GM23338 (cell line): ENCODE data around the gene KCNMB4.

Experiments
- CREB1 ChIP-seq: fragments of 250-450 bp; sonication (Bioruptor Pico); IDR thresholded peaks from 2 replicates; pipeline ENCODE4 v1.5.0; 2020; ENCODE audit warnings: low read depth, mild to moderate bottlenecking, moderate library complexity
- EZH2 ChIP-seq: fragments of 200-600 bp; sonication (generic); IDR thresholded peaks from one replicate; pipeline ENCODE4 v1.8.0; 2017; ENCODE audit warnings: antibody characterized with exemption, mild to moderate bottlenecking, low read depth; ENCODE audit not compliant: unreplicated experiment
- POLR2AphosphoS5 ChIP-seq: IDR thresholded peaks from 2 replicates; pipeline ENCODE4 v1.6.1; 2016; ENCODE audit warnings: antibody characterized with exemption, low read depth
- STAT1 ChIP-seq: IDR thresholded peaks from one replicate; pipeline ENCODE4 v1.6.1; 2016; ENCODE audit warnings: antibody characterized with exemption; ENCODE audit not compliant: unreplicated experiment
- ZNF114 ChIP-seq: fragments of 250-450 bp; sonication (Bioruptor Pico); IDR thresholded peaks from 2 replicates; pipeline ENCODE4 v1.5.0; 2020; ENCODE audit warnings: mild to moderate bottlenecking, moderate library complexity
- ZNF331 ChIP-seq: fragments of 250-450 bp; sonication (Bioruptor Pico); IDR thresholded peaks from 2 replicates; pipeline ENCODE4 v1.5.0; 2020; ENCODE audit warnings: low read depth, mild to moderate bottlenecking, moderate library complexity
- TF ChIP-seq, protein P1 (sequence below), 2 experiments: fragments of 200-600 bp in 1 of 2; sonication (generic) in 1 of 2; conservative IDR thresholded peaks; 2 replicates each; pipeline versions ENCODE4 v1.5.1 to v1.6.1; 2016 to 2017; ENCODE audit warnings: antibody characterized with exemption in 2 of 2, low read depth in 2 of 2, mild to moderate bottlenecking in 2 of 2, moderate library complexity in 1 of 2

DNA sequence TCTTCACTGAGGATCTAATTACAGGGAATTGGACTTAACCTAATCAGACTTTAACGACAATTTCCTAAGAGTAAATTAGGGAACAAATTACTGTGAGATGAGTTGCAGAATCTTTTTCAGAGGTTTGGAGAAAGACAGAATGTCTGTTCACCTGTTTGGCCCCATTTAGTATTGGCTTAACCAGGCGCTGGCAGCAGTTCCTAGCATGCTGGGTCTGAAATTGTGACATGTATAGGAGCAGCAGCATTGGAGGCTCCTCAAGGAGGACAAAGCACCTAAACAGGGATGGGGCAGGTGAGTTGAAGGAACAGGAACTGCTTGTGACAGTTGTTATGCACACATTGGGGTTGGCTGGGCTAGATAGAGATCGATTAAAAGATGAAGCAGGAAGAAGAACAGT lies 51.0 kb downstream of the KCNMB4 start:
- TF ChIP-seq EZH2 (no peak), POLR2AphosphoS5 (no peak), STAT1 (no peak), ZNF114 (CRISPR knock-in tag) (no peak), ZNF331 (CRISPR knock-in tag) (no peak), CREB1 (no peak)
- TF ChIP-seq, protein P1, sequence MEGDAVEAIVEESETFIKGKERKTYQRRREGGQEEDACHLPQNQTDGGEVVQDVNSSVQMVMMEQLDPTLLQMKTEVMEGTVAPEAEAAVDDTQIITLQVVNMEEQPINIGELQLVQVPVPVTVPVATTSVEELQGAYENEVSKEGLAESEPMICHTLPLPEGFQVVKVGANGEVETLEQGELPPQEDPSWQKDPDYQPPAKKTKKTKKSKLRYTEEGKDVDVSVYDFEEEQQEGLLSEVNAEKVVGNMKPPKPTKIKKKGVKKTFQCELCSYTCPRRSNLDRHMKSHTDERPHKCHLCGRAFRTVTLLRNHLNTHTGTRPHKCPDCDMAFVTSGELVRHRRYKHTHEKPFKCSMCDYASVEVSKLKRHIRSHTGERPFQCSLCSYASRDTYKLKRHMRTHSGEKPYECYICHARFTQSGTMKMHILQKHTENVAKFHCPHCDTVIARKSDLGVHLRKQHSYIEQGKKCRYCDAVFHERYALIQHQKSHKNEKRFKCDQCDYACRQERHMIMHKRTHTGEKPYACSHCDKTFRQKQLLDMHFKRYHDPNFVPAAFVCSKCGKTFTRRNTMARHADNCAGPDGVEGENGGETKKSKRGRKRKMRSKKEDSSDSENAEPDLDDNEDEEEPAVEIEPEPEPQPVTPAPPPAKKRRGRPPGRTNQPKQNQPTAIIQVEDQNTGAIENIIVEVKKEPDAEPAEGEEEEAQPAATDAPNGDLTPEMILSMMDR (conservative IDR thresholded peaks at IDR 0.05; ENCODE audit: low read depth in 2 of 2) = no peak
